ENCODE results near the gene IL12RB1. TPM values are rescaled to one million over a fixed set of nuclear protein-coding genes. Genes with fewer than 3 reads are reported as not detected.

Gene IL12RB1
- total RNA-seq, 1 donor from 2014 or later, result not detected

GRCh38 chr19:18049385-18049784, 37.3 kb downstream of the IL12RB1 start:
- peaks cover 10% of the 10 kb centered on the region for H3K27me3 Mint-ChIP-seq (ENCODE audit: low read depth)
- TF ChIP-seq CTCF (IDR thresholded peaks at IDR 0.05; ENCODE audit: unreplicated experiment), result no peak
- H3K4me1 Mint-ChIP-seq, result peaks cover 4% of the 10 kb centered on the region
- no peak overlapping the region for H3K27ac Mint-ChIP-seq
- DNase-seq (ENCODE audit: low spot score in 2 of 2, unreplicated experiment in 2 of 2), result no peak
- H3K4me3 Mint-ChIP-seq, result no peak overlapping the region
- no peaks in the 10 kb centered on the region for H3K9me3 Mint-ChIP-seq
- no peaks in the 10 kb centered on the region for H3K36me3 Mint-ChIP-seq

GRCh38 chr19:18046059-18046718, 40.5 kb downstream of the IL12RB1 start:
- H3K27me3 Mint-ChIP-seq (ENCODE audit: low read depth), result peaks cover 28% of the 10 kb centered on the region
- peaks cover 4% of the 10 kb centered on the region for H3K4me1 Mint-ChIP-seq
- DNase-seq (ENCODE audit: low spot score in 2 of 2, unreplicated experiment in 2 of 2), result no peak
- H3K36me3 Mint-ChIP-seq, result no peaks in the 10 kb centered on the region
- TF ChIP-seq CTCF (IDR thresholded peaks at IDR 0.05; ENCODE audit: unreplicated experiment), result no peak
- no peak overlapping the region for H3K27ac Mint-ChIP-seq
- no peak overlapping the region for H3K4me3 Mint-ChIP-seq
- no peaks in the 10 kb centered on the region for H3K9me3 Mint-ChIP-seq

- TF ChIP-seq CTCF (IDR thresholded peaks at IDR 0.05; ENCODE audit: unreplicated experiment), result no peak
- Mint-ChIP-seq H3K4me1 (peaks cover 4% of the 10 kb centered on the region), H3K9me3 (no peaks in the 10 kb centered on the region), H3K4me3 (no peak overlapping the region), H3K27me3 (ENCODE audit: low read depth) (peaks cover 34% of the 10 kb centered on the region), H3K27ac (no peak overlapping the region), H3K36me3 (no peaks in the 10 kb centered on the region)
- no peak for DNase-seq (ENCODE audit: low spot score in 2 of 2, unreplicated experiment in 2 of 2)
These were observed 41.3 kb downstream of the IL12RB1 start for GRCh38 chr19:18045307-18046050.

- no peak overlapping the region for H3K27ac Mint-ChIP-seq
- peaks cover 4% of the 10 kb centered on the region for H3K4me1 Mint-ChIP-seq
- H3K27me3 Mint-ChIP-seq (ENCODE audit: low read depth), result peaks cover 34% of the 10 kb centered on the region
- DNase-seq (ENCODE audit: low spot score in 2 of 2, unreplicated experiment in 2 of 2), result no peak
- no peak overlapping the region for H3K4me3 Mint-ChIP-seq
- no peak for TF ChIP-seq CTCF (IDR thresholded peaks at IDR 0.05; ENCODE audit: unreplicated experiment)
- no peaks in the 10 kb centered on the region for H3K9me3 Mint-ChIP-seq
- H3K36me3 Mint-ChIP-seq, result no peaks in the 10 kb centered on the region
These were observed 41.9 kb downstream of the IL12RB1 start for GRCh38 chr19:18044825-18045304.

- no peak for DNase-seq (ENCODE audit: low spot score in 2 of 2, unreplicated experiment in 2 of 2)
- no peak for TF ChIP-seq CTCF (IDR thresholded peaks at IDR 0.05; ENCODE audit: unreplicated experiment)
- Mint-ChIP-seq H3K36me3 (no peaks in the 10 kb centered on the region), H3K4me1 (peaks cover 4% of the 10 kb centered on the region), H3K9me3 (no peaks in the 10 kb centered on the region), H3K27ac (no peak overlapping the region), H3K27me3 (ENCODE audit: low read depth) (peaks cover 33% of the 10 kb centered on the region), H3K4me3 (no peak overlapping the region)
These were observed 43.1 kb downstream of the IL12RB1 start for GRCh38 chr19:18043676-18044075.
